ENCODE data around the gene SMIM35.

- TF ChIP-seq CTCF (tag by site-specific recombination; IDR thresholded peaks at IDR 0.05) (no peak), ZBTB26 (tag by site-specific recombination; optimal IDR thresholded peaks at IDR 0.05) (no peak), REST (tag by site-specific recombination; IDR thresholded peaks at IDR 0.05) (no peak), TCF7L2 (IDR thresholded peaks at IDR 0.05; ENCODE audit: borderline replicate concordance, low read depth, low read length) (no peak), ZNF274 (IDR thresholded peaks at IDR 0.05; ENCODE audit: low read length) (no peak), ZNF274 (tag by site-specific recombination; IDR thresholded peaks at IDR 0.05; ENCODE audit: borderline replicate concordance) (no peak), IKZF3 (tag by site-specific recombination; IDR thresholded peaks at IDR 0.05) (no peak), ZNF266 (tag by site-specific recombination; IDR thresholded peaks at IDR 0.05; ENCODE audit: low read depth) (no peak), ZNF555 (tag by site-specific recombination; conservative IDR thresholded peaks at IDR 0.05) (no peak), ZNF184 (tag by site-specific recombination; IDR thresholded peaks at IDR 0.05) (no peak), SP7 (tag by site-specific recombination; IDR thresholded peaks at IDR 0.05) (no peak), ZNF324 (tag by site-specific recombination; IDR thresholded peaks at IDR 0.05) (no peak), ZNF221 (tag by site-specific recombination; IDR thresholded peaks at IDR 0.05; ENCODE audit: borderline replicate concordance) (no peak), INSM2 (tag by site-specific recombination; IDR thresholded peaks at IDR 0.05) (no peak), ZNF175 (tag by site-specific recombination; IDR thresholded peaks at IDR 0.05) (no peak)
Measured at GRCh38 chr11:117997406-117997805, 89.4 kb downstream of the SMIM35 start.
